ENCODE results near the gene MID2. TPM values are rescaled to one million over a fixed set of nuclear protein-coding genes. Genes with fewer than 3 reads are reported as not detected.
"Not testable (repeated sequence)": the region's sequence is repeated elsewhere in the genome, so short reads cannot be mapped to it uniquely, and the experiment has no call there.

MID2 gene
- total RNA-seq, 4 donors from 2014 or later, result 8.5 to 53.4 (median 40.7) TPM

DNA sequence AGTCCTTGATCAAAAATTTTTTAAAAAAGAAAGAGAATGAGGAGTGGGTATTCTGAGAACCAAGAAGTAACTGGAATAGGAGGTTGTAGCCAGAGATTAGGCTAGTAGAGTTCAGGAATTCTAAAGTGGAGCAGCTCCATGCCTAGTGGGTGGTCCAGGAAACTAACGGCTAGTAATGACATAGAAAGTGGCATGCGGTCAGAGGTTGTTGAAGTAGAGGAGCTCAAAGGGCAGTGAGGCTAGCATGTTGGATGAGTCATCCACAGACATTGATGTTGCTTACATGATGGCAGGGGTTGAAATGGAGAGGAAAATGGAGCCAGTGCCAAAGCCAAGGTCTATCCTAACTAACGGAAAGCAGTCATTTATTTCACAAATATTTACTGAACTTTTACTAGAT, 114.4 kb downstream of the MID2 start:
- no peak overlapping the region for H3K4me3 ChIP-seq
- intact Hi-C loops (cut with DNase I; ENCODE audit: low total_unique reads), result no loop called here
- H3K4me1 ChIP-seq, result no peaks in the 10 kb centered on the region
- H3K9me3 ChIP-seq, result no peaks in the 10 kb centered on the region
- H3K36me3 ChIP-seq, result no peaks in the 10 kb centered on the region
- no peak for DNase-seq
- H3K27ac ChIP-seq, result no peak overlapping the region
- H3K27me3 ChIP-seq, result peaks cover 0 to 4% of the 10 kb centered on the region in 2 donors
- TF ChIP-seq CTCF (IDR thresholded peaks at IDR 0.05) (no peak), POLR2A (IDR thresholded peaks at IDR 0.05) (no peak)

- H3K36me3 ChIP-seq; H3K27me3 ChIP-seq; H3K9me3 ChIP-seq; intact Hi-C loops (cut with DNase I; ENCODE audit: low total_unique reads); H3K4me1 ChIP-seq; H3K27ac ChIP-seq; H3K4me3 ChIP-seq; DNase-seq: not testable (repeated sequence)
Measured at GRCh38 chrX:107955337-107955736, 129.7 kb downstream of the MID2 start.

DNA sequence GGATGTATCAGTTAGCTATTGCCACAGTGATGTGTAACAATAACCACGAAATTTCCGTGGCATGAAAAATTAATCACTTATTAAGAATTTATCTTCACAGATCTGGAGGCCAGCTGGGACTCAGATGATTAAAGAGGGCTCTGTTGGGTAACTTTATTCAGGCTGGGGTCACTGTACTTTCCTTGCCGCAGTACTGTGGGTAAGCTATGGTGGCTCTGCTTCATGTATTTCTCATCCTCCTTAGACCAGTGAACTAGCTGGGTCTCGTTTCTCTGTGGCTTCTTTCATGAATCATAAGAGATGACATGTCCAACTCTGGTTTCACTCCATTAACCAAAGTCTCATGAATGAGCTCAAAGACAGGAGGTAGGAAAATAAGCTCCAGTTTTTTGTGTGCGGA, 143.0 kb downstream of the MID2 start:
- intact Hi-C loops (cut with DNase I; ENCODE audit: low total_unique reads), result no loop called here
- no peaks in the 10 kb centered on the region for H3K4me1 ChIP-seq
- no peaks in the 10 kb centered on the region for H3K36me3 ChIP-seq

GRCh38 chrX:107970073-107970472, 144.4 kb downstream of the MID2 start:
- H3K36me3 ChIP-seq, result no peaks in the 10 kb centered on the region
- no peaks in the 10 kb centered on the region for H3K27me3 ChIP-seq
- no peaks in the 10 kb centered on the region for H3K4me1 ChIP-seq
- H3K27ac ChIP-seq, result no peak overlapping the region
- intact Hi-C loops (cut with DNase I; ENCODE audit: low total_unique reads), result no loop called here
- no peak overlapping the region for H3K4me3 ChIP-seq
- no peaks in the 10 kb centered on the region for H3K9me3 ChIP-seq
- no peak for DNase-seq
- TF ChIP-seq CTCF (IDR thresholded peaks at IDR 0.05) (no peak), POLR2A (IDR thresholded peaks at IDR 0.05) (no peak)

More for the DNA sequence above, 143.0 kb downstream of the MID2 start:
- no peak overlapping the region for H3K27ac ChIP-seq
- DNase-seq, result no peak
- H3K4me3 ChIP-seq, result no peak overlapping the region
- no peaks in the 10 kb centered on the region for H3K9me3 ChIP-seq
- H3K27me3 ChIP-seq, result no peaks in the 10 kb centered on the region
- no peak for TF ChIP-seq CTCF (IDR thresholded peaks at IDR 0.05)
- TF ChIP-seq POLR2A (IDR thresholded peaks at IDR 0.05), result no peak

DNA sequence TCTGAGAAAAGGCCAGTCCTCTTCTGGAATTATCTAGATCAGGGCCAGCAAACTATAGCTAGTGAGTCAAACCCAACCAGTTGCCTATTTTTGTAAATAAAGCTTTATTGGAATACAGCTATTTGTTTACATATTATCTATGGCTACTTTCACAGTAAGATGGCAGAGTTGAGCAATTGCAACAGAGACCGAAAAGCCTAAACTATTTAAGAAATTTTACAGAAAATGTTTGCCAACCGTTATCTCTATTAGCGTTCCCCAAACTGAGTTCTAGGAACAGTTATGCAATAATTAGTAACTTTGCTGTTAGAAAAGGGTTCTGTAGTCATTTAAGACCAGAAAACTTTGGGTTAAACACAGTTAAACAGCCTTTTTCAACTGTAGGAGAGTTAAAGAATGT, 146.0 kb downstream of the MID2 start:
- no peak for TF ChIP-seq POLR2A (IDR thresholded peaks at IDR 0.05)
- no peak for TF ChIP-seq CTCF (IDR thresholded peaks at IDR 0.05)
- DNase-seq, result no peak
- intact Hi-C loops (cut with DNase I; ENCODE audit: low total_unique reads), result no loop called here
- Histone ChIP-seq H3K4me3 (no peak overlapping the region), H3K27ac (no peak overlapping the region), H3K27me3 (no peaks in the 10 kb centered on the region), H3K36me3 (no peaks in the 10 kb centered on the region), H3K9me3 (no peaks in the 10 kb centered on the region), H3K4me1 (no peaks in the 10 kb centered on the region)

Small RNAs within 50 kb of the gene (small RNA-seq; reads per million reads assigned to genes)
- gene RF00019, result not detected

Other genes with a start within 250 kb of the MID2 start
- 10 to 100 TPM; 20.0 to 34.1 (median 32.2) TPM for gene PRPS1, start 197.4 kb upstream of the MID2 start, total RNA-seq
- gene TSC22D3, start 50.1 kb upstream of the MID2 start, total RNA-seq, result 100 to 1,000 TPM; 101 to 786 (median 475) TPM
- gene NCBP2L, start 48.1 kb upstream of the MID2 start, total RNA-seq, result not detected
- gene TEX13B, start 156.5 kb downstream of the MID2 start, total RNA-seq, result not detected
- gene VSIG1, start 219.2 kb downstream of the MID2 start, total RNA-seq, result under 1 TPM in 2 of 4 donors, not detected in 2; 0.37 to 0.48 TPM